Left lung (tissue), 10 donors: ENCODE results near the gene TOMM7. TPM values are rescaled to one million over a fixed set of nuclear protein-coding genes. Genes with fewer than 3 reads are reported as not detected.
"Not testable (repeated sequence)": the region's sequence is repeated elsewhere in the genome, so short reads cannot be mapped to it uniquely, and the experiment has no call there.

Experiments
- ATAC-seq: fragments of 200-7000 bp; cut with Tn5 transposase; one replicate; pipeline ENCODE4 v1.9.1; 2020; ENCODE audit warnings: moderate library complexity
- DNase-seq, 4 donors: peaks; one replicate each; pipeline ENCODE4 v3.0.0-alpha.2; 2013 to 2020
- H3K27ac ChIP-seq, 2 donors: fragments of 200-600 bp; sonication (generic) in 1 of 2; one replicate each; pipeline versions ENCODE4 v1.5.0 to v1.8.0; 2020 to 2021
- H3K27me3 ChIP-seq, 2 donors: fragments of 200-600 bp; sonication (generic) in 1 of 2; one replicate each; pipeline versions ENCODE4 v1.5.0 to v1.8.0; 2020 to 2021
- H3K36me3 ChIP-seq, 2 donors: fragments of 200-600 bp; sonication (generic) in 1 of 2; one replicate each; pipeline versions ENCODE4 v1.5.0 to v1.8.0; 2020 to 2021
- H3K4me1 ChIP-seq, 2 donors: fragments of 200-600 bp; one replicate each; pipeline ENCODE4 v1.8.0; 2021
- H3K4me3 ChIP-seq, 2 donors: fragments of 200-600 bp; sonication (generic) in 1 of 2; one replicate each; pipeline versions ENCODE4 v1.5.0 to v1.8.0; 2020 to 2021; ENCODE audit warnings: mild to moderate bottlenecking in 1 of 2
- H3K9me3 ChIP-seq, 2 donors: fragments of 200-600 bp; sonication (generic) in 1 of 2; one replicate each; pipeline versions ENCODE4 v1.5.0 to v1.8.0; 2020 to 2021
- intact Hi-C, 2 donors: fragments of 100-400 bp; cut with DNase I; formaldehyde crosslinking; loops; one replicate each; pipeline versions ENCODE4 v1.11.2 to v1.14.2; 2022
- polyA plus RNA-seq, 6 donors: library from polyadenylated mRNA; unstranded; fragments of 120-200 nt; gene quantifications; one replicate each; pipeline ENCODE4 v1.2.1, GENCODE V29; 2013; ENCODE audit not compliant: insufficient read length in 6 of 6
- total RNA-seq, 2 donors: library from RNA; stranded (reverse); fragmentation: NEBNext Ultra II Directional; extraction: Animal tissue kit (Norgen Biotek cat#: 25700); gene quantifications; one replicate each; pipeline ENCODE4 v1.2.1, GENCODE V29; 2021
- TF ChIP-seq, protein P1 (sequence below), 2 donors: fragments of 200-600 bp; sonication (generic) in 1 of 2; IDR thresholded peaks; one replicate each; pipeline versions ENCODE4 v1.5.0 to v1.8.0; 2021; ENCODE audit warnings: antibody characterized with exemption in 2 of 2
- donor health status: DM: no; HTN: yes; CAD: no.
- donor health status: DM: no; HTN: no; CAD: no.

TOMM7 gene
- total and polyA plus RNA-seq, 8 donors: 234 to 580 (median 504) TPM

DNA sequence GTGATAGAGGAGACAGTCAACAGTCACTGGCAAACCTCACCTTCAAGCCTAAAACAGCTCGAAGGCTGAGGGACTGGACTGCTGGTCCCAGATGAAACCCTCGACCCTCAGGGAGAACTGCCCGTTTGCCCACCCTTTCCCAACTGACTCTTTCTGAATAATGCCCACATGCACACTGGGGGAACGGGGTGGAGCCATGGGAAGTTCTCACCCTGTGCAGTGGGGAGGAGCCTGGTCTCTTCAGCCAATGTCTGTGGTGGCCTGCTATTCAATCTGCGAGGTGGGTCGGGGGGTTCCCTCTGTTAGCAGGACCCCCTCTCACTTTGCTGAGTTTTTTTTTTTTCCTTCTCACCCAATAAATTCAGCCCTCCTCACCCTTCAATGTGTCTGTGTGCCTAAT, 14.5 kb downstream of the TOMM7 start:
- Histone ChIP-seq H3K9me3 (no peaks in the 10 kb centered on the region), H3K27me3 (no peaks in the 10 kb centered on the region), H3K36me3 (peaks cover 0 to 19% of the 10 kb centered on the region in 2 donors), H3K4me1 (no peaks in the 10 kb centered on the region), H3K27ac (no peak overlapping the region), H3K4me3 (no peak overlapping the region)
- no peak for DNase-seq
- intact Hi-C loops: no loop called here
- TF ChIP-seq, protein P1, sequence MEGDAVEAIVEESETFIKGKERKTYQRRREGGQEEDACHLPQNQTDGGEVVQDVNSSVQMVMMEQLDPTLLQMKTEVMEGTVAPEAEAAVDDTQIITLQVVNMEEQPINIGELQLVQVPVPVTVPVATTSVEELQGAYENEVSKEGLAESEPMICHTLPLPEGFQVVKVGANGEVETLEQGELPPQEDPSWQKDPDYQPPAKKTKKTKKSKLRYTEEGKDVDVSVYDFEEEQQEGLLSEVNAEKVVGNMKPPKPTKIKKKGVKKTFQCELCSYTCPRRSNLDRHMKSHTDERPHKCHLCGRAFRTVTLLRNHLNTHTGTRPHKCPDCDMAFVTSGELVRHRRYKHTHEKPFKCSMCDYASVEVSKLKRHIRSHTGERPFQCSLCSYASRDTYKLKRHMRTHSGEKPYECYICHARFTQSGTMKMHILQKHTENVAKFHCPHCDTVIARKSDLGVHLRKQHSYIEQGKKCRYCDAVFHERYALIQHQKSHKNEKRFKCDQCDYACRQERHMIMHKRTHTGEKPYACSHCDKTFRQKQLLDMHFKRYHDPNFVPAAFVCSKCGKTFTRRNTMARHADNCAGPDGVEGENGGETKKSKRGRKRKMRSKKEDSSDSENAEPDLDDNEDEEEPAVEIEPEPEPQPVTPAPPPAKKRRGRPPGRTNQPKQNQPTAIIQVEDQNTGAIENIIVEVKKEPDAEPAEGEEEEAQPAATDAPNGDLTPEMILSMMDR (IDR thresholded peaks at IDR 0.05): no peak
- ATAC-seq: no peak

DNA sequence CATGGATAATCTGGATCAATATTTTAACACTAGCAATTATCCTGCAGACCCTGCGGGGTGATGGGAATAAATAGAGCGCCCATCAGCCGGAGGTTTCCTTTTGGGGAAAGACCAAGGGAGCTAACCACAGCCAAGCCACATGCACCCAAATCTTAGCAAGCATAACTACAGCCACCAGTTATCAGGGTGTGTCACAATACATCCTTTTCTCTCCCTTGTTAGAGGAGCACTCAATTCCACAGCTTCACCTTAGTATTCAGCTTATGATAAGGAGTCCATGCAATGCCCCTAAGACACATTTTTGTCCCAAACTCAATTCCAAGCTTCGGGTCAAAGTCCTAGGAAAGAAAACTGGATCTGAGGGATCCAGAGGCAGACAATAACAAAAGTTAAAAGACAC, 15.9 kb downstream of the TOMM7 start:
- no peaks in the 10 kb centered on the region for H3K27me3 ChIP-seq
- H3K27ac ChIP-seq: no peak overlapping the region
- no peaks in the 10 kb centered on the region for H3K4me1 ChIP-seq
- TF ChIP-seq, protein P1 (IDR thresholded peaks at IDR 0.05): no peak
- intact Hi-C loops: no loop called here
- no peak overlapping the region for H3K4me3 ChIP-seq
- ATAC-seq (no peak), DNase-seq (no peak)
- no peaks in the 10 kb centered on the region for H3K9me3 ChIP-seq
- peaks cover 0 to 5% of the 10 kb centered on the region in 2 donors for H3K36me3 ChIP-seq

DNA sequence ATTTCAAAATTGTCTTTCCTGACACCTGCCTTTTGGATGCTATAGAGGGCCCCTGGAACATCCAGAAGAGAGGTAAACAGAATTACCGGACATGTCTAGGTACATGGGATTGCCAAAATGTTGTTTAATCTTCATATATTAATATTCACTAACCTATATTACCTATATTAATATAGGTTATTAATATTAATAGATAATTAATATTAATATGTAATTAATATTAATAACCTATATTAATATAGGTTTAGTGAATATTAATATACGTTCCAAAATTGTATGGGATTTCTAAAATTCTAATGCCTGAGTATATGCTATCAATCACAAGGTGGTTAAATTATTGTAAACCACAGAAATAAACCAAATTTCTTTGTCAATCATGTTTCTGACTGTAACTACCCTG, 17.4 kb downstream of the TOMM7 start:
- DNase-seq (no peak), ATAC-seq (no peak)
- Histone ChIP-seq H3K36me3 (no peaks in the 10 kb centered on the region), H3K4me3 (no peak overlapping the region), H3K27ac (no peak overlapping the region), H3K9me3 (no peaks in the 10 kb centered on the region), H3K4me1 (no peaks in the 10 kb centered on the region), H3K27me3 (no peaks in the 10 kb centered on the region)
- intact Hi-C loops: no loop called here
- TF ChIP-seq, protein P1 (IDR thresholded peaks at IDR 0.05): no peak

DNA sequence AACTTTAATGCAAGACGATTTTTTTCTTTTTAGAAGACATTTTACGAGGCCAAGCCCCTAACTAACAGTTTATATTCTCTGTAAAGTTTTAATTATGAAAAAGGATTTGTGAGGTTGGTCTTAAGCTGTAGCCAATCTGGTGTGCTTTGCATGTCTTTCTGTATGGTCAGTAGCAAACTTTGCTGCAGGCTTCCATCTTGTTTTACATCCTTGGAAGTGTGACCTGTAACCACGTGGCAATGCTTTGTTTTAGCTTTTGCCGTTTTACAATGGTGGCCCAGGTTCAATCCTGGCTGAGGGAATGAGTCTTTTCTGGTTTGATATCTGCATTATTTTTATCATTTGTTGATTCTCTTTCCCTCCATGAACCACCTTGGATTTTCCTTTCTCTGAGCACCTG, 19.8 kb downstream of the TOMM7 start:
- H3K4me1 ChIP-seq, DNase-seq, H3K27me3 ChIP-seq, ATAC-seq, H3K9me3 ChIP-seq, H3K36me3 ChIP-seq, intact Hi-C loops, H3K4me3 ChIP-seq, H3K27ac ChIP-seq: not testable (repeated sequence)

DNA sequence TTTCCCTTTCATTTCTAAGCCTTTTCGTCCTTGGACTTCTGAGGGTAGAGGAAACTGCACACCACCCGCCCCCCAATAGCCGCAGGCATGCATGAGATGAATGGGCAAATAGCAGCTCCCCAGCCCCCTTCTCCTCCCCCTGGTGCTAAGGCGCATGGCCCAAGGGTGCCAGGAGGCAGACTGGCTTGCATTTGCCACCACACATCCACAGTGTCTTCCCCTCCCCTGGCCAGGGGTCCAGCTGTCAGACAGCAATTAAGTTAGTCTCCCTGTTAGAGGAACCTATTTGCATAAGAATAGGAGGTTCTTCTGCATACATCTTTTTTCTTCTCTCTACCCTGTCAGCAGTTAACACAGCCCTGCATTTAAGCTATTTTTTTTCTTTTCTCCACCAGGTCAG, 20.2 kb downstream of the TOMM7 start:
- Histone ChIP-seq H3K27me3 (no peaks in the 10 kb centered on the region), H3K36me3 (no peaks in the 10 kb centered on the region), H3K27ac (no peak overlapping the region), H3K4me1 (no peaks in the 10 kb centered on the region), H3K4me3 (no peak overlapping the region), H3K9me3 (no peaks in the 10 kb centered on the region)
- ATAC-seq (no peak), DNase-seq (no peak)
- intact Hi-C loops: no loop called here
- TF ChIP-seq, protein P1 (IDR thresholded peaks at IDR 0.05): no peak

DNA sequence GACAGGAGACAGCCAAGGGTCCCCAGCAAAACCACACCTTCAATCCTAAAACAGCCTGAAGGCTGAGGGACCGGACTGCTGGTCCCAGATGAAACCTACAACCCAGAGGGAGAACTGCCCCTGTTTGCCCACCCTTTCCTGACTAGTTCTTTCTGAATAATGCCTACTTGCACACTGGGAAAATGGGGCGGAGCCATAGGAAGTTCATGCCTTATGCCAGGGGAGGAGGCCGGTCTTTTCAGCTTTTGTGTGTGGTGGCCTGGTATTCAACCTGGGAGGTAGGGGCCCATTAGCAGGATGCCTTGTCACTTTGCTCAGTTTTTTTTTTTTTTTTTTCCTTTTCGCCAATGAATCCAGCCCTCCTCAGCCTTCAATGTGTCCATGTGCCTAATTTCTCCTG, 20.7 kb downstream of the TOMM7 start:
- ATAC-seq (no peak), DNase-seq (no peak)
- intact Hi-C loops: no loop called here
- TF ChIP-seq, protein P1 (IDR thresholded peaks at IDR 0.05): no peak
- Histone ChIP-seq H3K36me3 (no peaks in the 10 kb centered on the region), H3K4me3 (no peak overlapping the region), H3K27me3 (no peaks in the 10 kb centered on the region), H3K27ac (no peak overlapping the region), H3K9me3 (no peaks in the 10 kb centered on the region), H3K4me1 (no peaks in the 10 kb centered on the region)
